Activated CD8-positive, alpha-beta T cell treated with anti-CD3 and anti-CD28 coated beads, Interleukin-2, amount 10 ng/mL, durations not matched to agents 7 days and 5 days (primary cell): ENCODE data around the gene RERE. TPM values are rescaled to one million over a fixed set of nuclear protein-coding genes. Genes with fewer than 3 reads are reported as not detected.
A peak's percentile ranks its signal among the peaks of the same experiment; 100 is the strongest.

Experiments used
- ATAC-seq: fragments of 150-1000 bp; cut with Tn5 transposase; one replicate; pipeline ENCODE4 v1.10.0; 2021; ENCODE audit warnings: moderate library complexity
- CTCF ChIA-PET: fragments of 350-600 bp; sonication (Branson Sonifier 250); formaldehyde crosslinking; loops from one replicate; lab custom pipeline; 2021; ENCODE audit warnings: antibody characterized with exemption; lab: Charles Lee
- POLR2A ChIA-PET: fragments of 350-600 bp; sonication (Branson Sonifier 250); formaldehyde crosslinking; loops from one replicate; lab custom pipeline; 2021; ENCODE audit warnings: antibody characterized with exemption; lab: Charles Lee
- DNase-seq: peaks from one replicate; pipeline ENCODE4 v3.0.0-alpha.2; 2020
- H3K27ac Mint-ChIP-seq: one replicate; pipeline ENCODE4 v1.8.0; 2021; ENCODE audit warnings: mild to moderate bottlenecking, mixed read lengths
- H3K27me3 Mint-ChIP-seq: one replicate; pipeline ENCODE4 v1.8.0; 2021; ENCODE audit warnings: low read depth, mixed read lengths
- H3K36me3 Mint-ChIP-seq: one replicate; pipeline ENCODE4 v1.8.0; 2021; ENCODE audit warnings: low read depth, mixed read lengths
- H3K4me1 Mint-ChIP-seq: one replicate; pipeline ENCODE4 v1.8.0; 2021; ENCODE audit warnings: low read depth, mixed read lengths
- H3K4me3 Mint-ChIP-seq: one replicate; pipeline ENCODE4 v1.8.0; 2021; ENCODE audit warnings: mild to moderate bottlenecking, mixed read lengths
- H3K9me3 Mint-ChIP-seq: one replicate; pipeline ENCODE4 v1.8.0; 2022; ENCODE audit warnings: mixed read lengths; ENCODE audit not compliant: insufficient read depth
- total RNA-seq, 2 experiments: library from RNA; stranded (reverse); gene quantifications; one replicate each; pipeline ENCODE4 v1.2.3, GENCODE V29; 2021

Gene RERE
- total RNA-seq, 2 experiments from 2014 or later: 37.4 to 44.7 TPM

DNA sequence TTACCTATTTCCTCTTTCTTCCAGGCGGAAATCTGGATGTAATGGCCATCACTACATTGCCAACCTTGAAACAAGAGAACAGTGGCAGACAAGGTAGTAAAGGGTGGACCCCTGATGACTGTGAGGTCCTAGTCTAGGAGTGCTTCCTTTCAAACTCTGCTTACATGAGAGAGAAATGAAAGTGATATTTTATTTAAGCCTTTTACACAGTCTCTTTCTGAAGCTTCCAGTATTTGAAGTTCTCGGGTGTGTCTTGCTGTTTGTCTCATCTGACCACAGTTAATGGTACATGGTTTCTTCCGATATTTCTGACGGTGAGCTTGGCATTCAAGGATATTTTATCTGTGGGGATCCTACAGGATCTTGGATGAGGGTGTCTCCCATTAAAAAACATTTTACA, 284.3 kb downstream of the RERE start:
- ATAC-seq (peak; percentile 82), DNase-seq (no peak)
- ChIA-PET POLR2A (no interaction called here), CTCF (interaction anchor here (0.9 to 2.3 kb wide), 11 partner anchors 8 to 315 kb away, joined by 3 to 13 read pairs (median 3); no protein-coding TSS in a partner anchor)
- peak overlapping the region; percentile 75 for H3K27ac Mint-ChIP-seq
- H3K4me1 Mint-ChIP-seq: peaks cover 18% of the 10 kb centered on the region
- no peaks in the 10 kb centered on the region for H3K27me3 Mint-ChIP-seq
- H3K36me3 Mint-ChIP-seq: peaks cover 4% of the 10 kb centered on the region
- H3K9me3 Mint-ChIP-seq: no peaks in the 10 kb centered on the region
- peak overlapping the region; percentile 50 for H3K4me3 Mint-ChIP-seq

GRCh38 chr1:8529901-8530300, 287.5 kb downstream of the RERE start:
- Mint-ChIP-seq H3K9me3 (no peaks in the 10 kb centered on the region), H3K4me1 (peaks cover 16% of the 10 kb centered on the region), H3K27me3 (no peaks in the 10 kb centered on the region), H3K4me3 (no peak overlapping the region), H3K36me3 (peaks cover 2% of the 10 kb centered on the region), H3K27ac (no peak overlapping the region)
- ATAC-seq: no peak
- DNase-seq: no peak
- CTCF ChIA-PET: no interaction called here
- POLR2A ChIA-PET: no interaction called here

GRCh38 chr1:8527941-8528340, 289.5 kb downstream of the RERE start:
- peaks cover 2% of the 10 kb centered on the region for H3K4me1 Mint-ChIP-seq
- ChIA-PET POLR2A (no interaction called here), CTCF (no interaction called here)
- DNase-seq (no peak), ATAC-seq (no peak)
- H3K9me3 Mint-ChIP-seq: no peaks in the 10 kb centered on the region
- H3K4me3 Mint-ChIP-seq: no peak overlapping the region
- no peaks in the 10 kb centered on the region for H3K27me3 Mint-ChIP-seq
- peak overlapping the region; percentile 2 for H3K27ac Mint-ChIP-seq
- H3K36me3 Mint-ChIP-seq: peaks cover 9% of the 10 kb centered on the region

DNA sequence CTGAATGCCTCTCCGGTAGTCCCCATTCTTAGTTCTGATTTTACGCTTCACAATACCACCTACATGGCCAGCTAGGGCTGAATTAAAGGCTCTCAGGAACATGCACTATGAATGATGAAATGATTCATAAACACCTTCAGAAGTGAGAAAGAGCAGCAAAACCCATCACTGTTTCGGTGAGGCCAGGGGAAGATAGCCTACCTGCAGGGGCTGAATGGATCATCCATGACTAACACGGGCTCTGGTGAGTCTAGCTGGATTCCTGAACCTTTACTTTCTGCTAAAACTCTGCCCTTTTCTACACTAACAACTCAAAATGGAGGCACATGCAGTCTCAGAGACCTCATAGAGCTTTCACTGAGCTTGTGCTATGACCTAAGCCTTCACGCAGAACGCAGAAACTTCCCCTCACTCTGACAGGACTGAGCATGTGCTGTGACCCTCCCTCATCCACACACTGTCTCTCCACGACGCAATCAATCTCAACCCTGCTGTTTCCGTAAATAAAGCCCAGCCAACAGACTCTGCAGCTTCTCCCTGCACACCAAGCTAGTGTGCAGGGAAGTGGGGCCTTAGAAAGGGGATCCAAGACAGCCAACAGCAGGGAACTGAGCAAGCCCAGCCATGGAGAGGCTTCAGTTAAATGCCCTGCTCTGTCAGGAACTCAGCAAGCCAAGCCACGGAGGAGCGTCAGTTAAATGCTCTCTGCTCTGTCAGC, 291.7 kb downstream of the RERE start:
- ChIA-PET POLR2A (interaction anchor here (0.6 to 2.0 kb wide), 10 partner anchors 9 to 292 kb away, joined by 3 to 7 read pairs (median 4); partner anchors contain the start of gene RERE), CTCF (interaction anchor here (0.8 to 2.8 kb wide), 12 partner anchors 8 to 323 kb away, joined by 3 to 12 read pairs (median 4); no protein-coding TSS in a partner anchor)
- H3K27ac Mint-ChIP-seq: no peak overlapping the region
- H3K4me1 Mint-ChIP-seq: peaks cover 8% of the 10 kb centered on the region
- no peaks in the 10 kb centered on the region for H3K9me3 Mint-ChIP-seq
- H3K36me3 Mint-ChIP-seq: peaks cover 14% of the 10 kb centered on the region
- no peaks in the 10 kb centered on the region for H3K27me3 Mint-ChIP-seq
- peak; percentile 65 for DNase-seq
- ATAC-seq: peak; percentile 80
- H3K4me3 Mint-ChIP-seq: no peak overlapping the region

GRCh38 chr1:8525216-8525557, 292.3 kb downstream of the RERE start:
- H3K36me3 Mint-ChIP-seq: peaks cover 14% of the 10 kb centered on the region
- DNase-seq (peak; percentile 27), ATAC-seq (peak; percentile 38)
- POLR2A ChIA-PET: interaction anchor here (0.6 to 2.0 kb wide), 8 partner anchors 8 to 179 kb away, joined by 3 to 7 read pairs (median 4); no protein-coding TSS in a partner anchor
- no peaks in the 10 kb centered on the region for H3K27me3 Mint-ChIP-seq
- no peaks in the 10 kb centered on the region for H3K9me3 Mint-ChIP-seq
- CTCF ChIA-PET: interaction anchor here (0.8 to 2.8 kb wide), 11 partner anchors 8 to 324 kb away, joined by 3 to 12 read pairs (median 5); no protein-coding TSS in a partner anchor
- peaks cover 9% of the 10 kb centered on the region for H3K4me1 Mint-ChIP-seq
- no peak overlapping the region for H3K4me3 Mint-ChIP-seq
- H3K27ac Mint-ChIP-seq: no peak overlapping the region

DNA sequence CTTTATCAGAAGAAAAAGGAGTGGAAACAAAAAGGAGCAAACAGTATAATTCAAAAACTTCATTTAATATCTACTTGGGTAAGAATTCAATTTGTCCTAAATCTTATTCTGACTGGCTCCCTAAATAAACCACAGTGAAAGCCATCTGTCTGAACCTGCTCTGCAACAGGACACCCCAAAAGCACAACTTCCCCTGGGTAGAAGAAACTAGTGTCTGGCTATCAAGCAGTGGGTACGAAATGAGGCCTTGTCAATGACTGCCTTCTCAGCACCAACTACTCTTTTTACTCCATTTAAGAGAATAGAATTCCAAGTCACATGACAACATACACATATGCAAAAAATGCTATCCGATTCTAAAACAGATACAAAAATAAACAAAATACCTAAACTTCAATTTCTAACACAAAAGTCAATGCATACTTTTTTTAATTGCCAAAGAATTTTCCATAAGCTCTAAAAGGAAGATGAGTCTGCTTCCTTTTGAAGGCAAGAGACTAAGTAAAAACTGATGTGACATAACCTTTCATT, 292.7 kb downstream of the RERE start:
- peaks cover 9% of the 10 kb centered on the region for H3K4me1 Mint-ChIP-seq
- H3K27me3 Mint-ChIP-seq: no peaks in the 10 kb centered on the region
- H3K4me3 Mint-ChIP-seq: no peak overlapping the region
- POLR2A ChIA-PET: interaction anchor here (0.6 to 2.0 kb wide), 7 partner anchors 7 to 177 kb away, joined by 3 to 7 read pairs (median 4); no protein-coding TSS in a partner anchor
- peaks cover 14% of the 10 kb centered on the region for H3K36me3 Mint-ChIP-seq
- DNase-seq (no peak), ATAC-seq (no peak)
- CTCF ChIA-PET: interaction anchor here (0.8 to 2.8 kb wide), 7 partner anchors 8 to 324 kb away, joined by 3 to 12 read pairs (median 4); no protein-coding TSS in a partner anchor
- H3K9me3 Mint-ChIP-seq: no peaks in the 10 kb centered on the region
- H3K27ac Mint-ChIP-seq: no peak overlapping the region

DNA sequence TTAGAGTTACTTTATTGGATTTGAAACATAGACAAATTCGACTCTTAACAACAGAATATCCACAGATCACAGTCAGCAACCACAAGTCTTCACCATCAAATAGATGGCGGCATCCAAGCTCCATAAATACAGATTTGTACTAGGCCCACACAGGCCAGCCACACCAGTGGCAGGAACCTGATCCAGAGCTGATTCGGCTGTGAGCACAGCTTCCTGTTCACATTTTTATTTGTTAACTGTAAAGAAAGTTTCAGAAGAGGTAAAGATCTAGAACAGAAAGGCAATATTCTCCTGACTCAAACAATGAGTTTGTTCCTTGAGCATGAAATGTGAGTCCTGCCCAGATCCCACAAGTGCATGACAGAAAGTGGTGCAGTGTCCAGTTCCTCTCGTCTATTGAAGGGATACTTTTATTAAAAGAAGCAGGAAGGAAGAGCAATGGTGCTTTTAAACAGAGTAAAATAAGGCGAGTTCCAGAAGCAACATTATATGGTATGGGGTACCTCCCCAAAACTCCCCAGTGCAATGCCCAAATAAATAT, 293.7 kb downstream of the RERE start:
- H3K4me3 Mint-ChIP-seq: no peak overlapping the region
- H3K27me3 Mint-ChIP-seq: no peaks in the 10 kb centered on the region
- H3K9me3 Mint-ChIP-seq: no peaks in the 10 kb centered on the region
- ChIA-PET CTCF (interaction anchor here (1.0 to 1.5 kb wide), 4 partner anchors 10 to 207 kb away, joined by 3 read pairs; no protein-coding TSS in a partner anchor), POLR2A (interaction anchor here (0.6 to 1.6 kb wide), 4 partner anchors 11 to 83 kb away, joined by 3 to 7 read pairs (median 4); no protein-coding TSS in a partner anchor)
- H3K36me3 Mint-ChIP-seq: peaks cover 14% of the 10 kb centered on the region
- H3K27ac Mint-ChIP-seq: peak overlapping the region; percentile 14
- ATAC-seq (no peak), DNase-seq (peak; percentile 32)
- peaks cover 9% of the 10 kb centered on the region for H3K4me1 Mint-ChIP-seq

- H3K9me3 Mint-ChIP-seq: no peaks in the 10 kb centered on the region
- H3K27ac Mint-ChIP-seq: no peak overlapping the region
- H3K36me3 Mint-ChIP-seq: peaks cover 14% of the 10 kb centered on the region
- DNase-seq: no peak
- H3K4me1 Mint-ChIP-seq: peaks cover 33% of the 10 kb centered on the region
- no peaks in the 10 kb centered on the region for H3K27me3 Mint-ChIP-seq
- ChIA-PET POLR2A (interaction anchor here (1.4 kb wide), 1 partner anchor 96 kb away, joined by 3 read pairs; no protein-coding TSS in a partner anchor), CTCF (no interaction called here)
- ATAC-seq: no peak
- no peak overlapping the region for H3K4me3 Mint-ChIP-seq
Observed at GRCh38 chr1:8520483-8520966, 296.9 kb downstream of the RERE start.

- DNase-seq (no peak), ATAC-seq (no peak)
- Mint-ChIP-seq H3K36me3 (peaks cover 12% of the 10 kb centered on the region), H3K9me3 (no peaks in the 10 kb centered on the region), H3K27me3 (no peaks in the 10 kb centered on the region), H3K4me1 (peaks cover 34% of the 10 kb centered on the region), H3K4me3 (no peak overlapping the region), H3K27ac (no peak overlapping the region)
- ChIA-PET CTCF (no interaction called here), POLR2A (no interaction called here)
Observed at GRCh38 chr1:8519167-8519566, 298.3 kb downstream of the RERE start.

GRCh38 chr1:8518490-8518801, 299.0 kb downstream of the RERE start:
- CTCF ChIA-PET: no interaction called here
- H3K36me3 Mint-ChIP-seq: peaks cover 8% of the 10 kb centered on the region
- peaks cover 36% of the 10 kb centered on the region for H3K4me1 Mint-ChIP-seq

DNA sequence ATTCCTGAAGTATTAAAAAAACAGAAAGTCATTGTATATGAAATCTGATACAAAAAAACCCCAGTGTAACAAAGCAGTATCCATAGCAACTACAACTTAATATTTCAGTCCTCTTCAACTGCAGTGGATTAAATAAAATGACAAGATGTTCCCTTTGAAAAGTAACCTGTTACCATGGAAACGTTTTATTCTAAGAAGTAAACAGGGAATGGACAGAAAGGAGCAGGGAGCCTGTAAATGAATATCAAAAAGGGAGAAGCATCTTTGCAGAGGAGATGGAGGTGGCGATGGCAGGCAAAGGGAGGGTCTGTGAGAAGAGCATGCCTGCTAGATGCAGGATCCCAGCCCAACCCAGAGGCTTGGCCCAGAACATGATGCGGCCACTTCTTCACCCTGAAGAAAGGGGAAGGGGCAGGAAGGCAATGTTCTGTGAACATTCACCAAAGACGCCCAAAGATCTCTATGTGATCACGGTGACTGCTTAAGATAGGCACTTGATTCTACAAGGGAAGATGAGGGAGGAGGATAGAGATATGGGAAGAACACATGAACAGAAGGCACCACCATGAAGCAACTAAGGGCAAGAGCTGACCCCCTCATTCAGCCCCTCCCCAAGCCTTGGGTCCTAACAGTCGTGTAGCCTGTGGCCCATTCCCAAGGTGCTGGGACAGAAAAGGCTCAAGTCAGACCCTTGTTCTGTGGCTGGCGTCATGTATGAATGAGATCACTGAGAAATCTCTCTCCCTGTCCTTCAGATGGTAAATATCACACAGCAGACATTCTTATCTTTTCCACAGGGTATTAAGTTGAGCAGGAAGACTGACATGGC, 299.6 kb downstream of the RERE start:
- H3K4me3 Mint-ChIP-seq: no peak overlapping the region
- DNase-seq (no peak), ATAC-seq (no peak)
- POLR2A ChIA-PET: interaction anchor here (1.1 kb wide), 1 partner anchor 7 kb away, joined by 4 read pairs; no protein-coding TSS in a partner anchor
- no peaks in the 10 kb centered on the region for H3K9me3 Mint-ChIP-seq
- H3K4me1 Mint-ChIP-seq: peaks cover 36% of the 10 kb centered on the region
- H3K27ac Mint-ChIP-seq: no peak overlapping the region
- CTCF ChIA-PET: interaction anchor here (0.8 to 1.2 kb wide), 3 partner anchors 16 to 152 kb away, joined by 3 to 4 read pairs (median 4); no protein-coding TSS in a partner anchor
- no peaks in the 10 kb centered on the region for H3K27me3 Mint-ChIP-seq
- H3K36me3 Mint-ChIP-seq: peaks cover 5% of the 10 kb centered on the region

More at GRCh38 chr1:8518490-8518801, 299.0 kb downstream of the RERE start:
- ATAC-seq: no peak
- Mint-ChIP-seq H3K4me3 (no peak overlapping the region), H3K27ac (no peak overlapping the region), H3K27me3 (no peaks in the 10 kb centered on the region), H3K9me3 (no peaks in the 10 kb centered on the region)
- no peak for DNase-seq
- POLR2A ChIA-PET: no interaction called here
